Measurements from ENCODE around the gene SPRN. TPM values are rescaled to one million over a fixed set of nuclear protein-coding genes. Genes with fewer than 3 reads are reported as not detected.
A peak's percentile ranks its signal among the peaks of the same experiment; 100 is the strongest.
"Not testable (repeated sequence)": the region's sequence is repeated elsewhere in the genome, so short reads cannot be mapped to it uniquely, and the experiment has no call there.

Gene SPRN
- total RNA-seq, 2 donors from 2014 or later, result 0.09 to 1.2 TPM

DNA sequence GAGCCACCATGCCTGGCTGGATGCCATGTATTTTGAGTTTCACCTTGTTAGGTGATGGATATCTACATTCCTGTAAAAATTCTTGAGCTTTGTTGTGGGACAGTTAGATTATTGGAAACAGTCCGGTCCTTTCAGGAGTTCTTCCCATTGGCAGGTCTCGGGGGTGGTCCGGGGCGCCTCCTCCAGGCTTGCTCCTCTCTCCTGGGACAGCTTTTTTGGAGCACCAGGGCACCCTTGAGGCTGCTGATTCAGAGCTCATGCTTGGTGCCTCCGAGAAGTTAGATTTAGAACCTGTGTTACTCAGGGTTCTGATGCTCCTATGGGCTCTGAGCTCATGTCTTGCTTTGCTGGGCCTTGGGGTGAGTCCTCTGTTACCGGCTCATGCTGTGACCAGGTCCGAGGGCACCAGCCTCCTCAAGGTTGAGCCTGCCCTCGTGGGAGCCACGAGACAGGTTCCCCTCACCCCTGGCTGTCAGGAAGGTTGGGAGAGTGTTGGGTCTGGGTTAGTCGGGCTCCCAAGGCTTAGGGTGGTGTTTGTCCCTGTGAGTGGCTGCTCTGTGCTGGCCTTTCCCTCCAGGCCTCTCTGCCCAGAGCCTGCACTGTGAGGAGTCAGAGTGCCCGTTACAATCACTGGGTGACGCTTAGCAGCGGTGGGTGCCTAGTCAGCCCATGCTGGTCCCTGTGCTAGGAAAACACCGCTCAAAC, 6.0 kb downstream of the SPRN start:
- Histone ChIP-seq H3K27ac (no peak overlapping the region), H3K4me3 (no peak overlapping the region), H3K9me3 (no peaks in the 10 kb centered on the region), H3K36me3 (no peaks in the 10 kb centered on the region), H3K27me3 (replicated peaks; ENCODE audit: insufficient read depth) (no peaks in the 10 kb centered on the region), H3K4me1 (replicated peaks) (no peaks in the 10 kb centered on the region)
- intact Hi-C loops (cut with DNase I), result no loop called here
- no peak for TF ChIP-seq POLR2AphosphoS5 (IDR thresholded peaks at IDR 0.05)
- TF ChIP-seq CTCF (IDR thresholded peaks at IDR 0.05), result no peak
- no peak for TF ChIP-seq POLR2A (IDR thresholded peaks at IDR 0.05)
- peak; percentile 3 for DNase-seq (ENCODE audit: low spot score)
- 90% methylated on average over 14 of the region's 14 CpGs for WGBS

DNA sequence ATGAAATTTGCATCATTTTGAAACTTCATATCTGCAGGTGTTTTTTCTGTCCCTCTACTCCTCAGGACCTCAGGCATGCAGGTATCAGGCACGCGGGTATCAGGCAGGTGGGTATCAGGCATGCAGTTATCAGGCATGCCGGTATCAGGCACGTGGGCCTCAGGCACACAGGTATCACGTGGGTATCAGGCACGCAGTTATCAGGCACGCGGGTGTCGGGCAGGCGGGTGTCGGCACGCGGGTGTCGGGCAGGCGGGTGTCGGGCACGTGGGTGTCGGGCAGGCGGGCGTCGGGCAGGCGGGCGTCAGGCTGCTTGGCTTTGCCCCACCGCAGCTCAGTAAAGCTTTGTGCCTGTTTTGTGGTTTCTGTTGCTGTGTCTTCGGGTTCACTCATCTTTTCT, 8.7 kb downstream of the SPRN start:
- 97% methylated on average over 25 of the region's 25 CpGs for WGBS
- Histone ChIP-seq H3K27ac (no peak overlapping the region), H3K27me3 (replicated peaks; ENCODE audit: insufficient read depth) (no peaks in the 10 kb centered on the region), H3K9me3 (no peaks in the 10 kb centered on the region), H3K36me3 (no peaks in the 10 kb centered on the region), H3K4me3 (no peak overlapping the region), H3K4me1 (replicated peaks) (no peaks in the 10 kb centered on the region)
- DNase-seq (ENCODE audit: low spot score), result no peak
- intact Hi-C loops (cut with DNase I), result no loop called here
- TF ChIP-seq POLR2A (IDR thresholded peaks at IDR 0.05) (no peak), POLR2AphosphoS5 (IDR thresholded peaks at IDR 0.05) (no peak), CTCF (IDR thresholded peaks at IDR 0.05) (no peak)

GRCh38 chr10:133414401-133414800, 10.0 kb downstream of the SPRN start:
- H3K27me3 ChIP-seq (replicated peaks; ENCODE audit: insufficient read depth); H3K4me1 ChIP-seq (replicated peaks); H3K4me3 ChIP-seq; H3K27ac ChIP-seq; intact Hi-C loops (cut with DNase I); H3K9me3 ChIP-seq; DNase-seq (ENCODE audit: low spot score); H3K36me3 ChIP-seq: not testable (repeated sequence)
- WGBS, result over 99% methylated on average over 11 of the region's 23 CpGs

GRCh38 chr10:133412381-133412711, 12.1 kb downstream of the SPRN start:
- H3K27me3 ChIP-seq (replicated peaks; ENCODE audit: insufficient read depth), result no peaks in the 10 kb centered on the region
- TF ChIP-seq CTCF (IDR thresholded peaks at IDR 0.05) (no peak), POLR2AphosphoS5 (IDR thresholded peaks at IDR 0.05) (no peak)
- H3K9me3 ChIP-seq, result no peaks in the 10 kb centered on the region
- DNase-seq (ENCODE audit: low spot score), result no peak
- no peak overlapping the region for H3K4me3 ChIP-seq
- intact Hi-C loops (cut with DNase I), result no loop called here
- H3K4me1 ChIP-seq (replicated peaks), result no peaks in the 10 kb centered on the region
- H3K27ac ChIP-seq, result no peak overlapping the region
- H3K36me3 ChIP-seq, result no peaks in the 10 kb centered on the region

- intact Hi-C loops (cut with DNase I), result no loop called here
- H3K4me3 ChIP-seq, result no peak overlapping the region
- 97% methylated on average over 7 of the region's 7 CpGs for WGBS
- H3K4me1 ChIP-seq (replicated peaks), result no peaks in the 10 kb centered on the region
- no peak for DNase-seq (ENCODE audit: low spot score)
- no peak for TF ChIP-seq POLR2A (IDR thresholded peaks at IDR 0.05)
- no peak for TF ChIP-seq POLR2AphosphoS5 (IDR thresholded peaks at IDR 0.05)
- no peak for TF ChIP-seq CTCF (IDR thresholded peaks at IDR 0.05)
- H3K36me3 ChIP-seq, result no peaks in the 10 kb centered on the region
- H3K27me3 ChIP-seq (replicated peaks; ENCODE audit: insufficient read depth), result no peaks in the 10 kb centered on the region
- H3K9me3 ChIP-seq, result no peaks in the 10 kb centered on the region
- no peak overlapping the region for H3K27ac ChIP-seq
Measured at GRCh38 chr10:133411523-133412380, 12.7 kb downstream of the SPRN start.
